HG03280 (cell line): Measurements from ENCODE around the gene RASSF1.

ENCODE experiments used
- ATAC-seq: cut with Tn5 transposase; IDR thresholded peaks from one replicate; pipeline ENCODE4 v1.9.1; 2021; ENCODE audit warnings: mild to moderate bottlenecking, moderate library complexity; ENCODE audit not compliant: unreplicated experiment

Gene RASSF1

DNA sequence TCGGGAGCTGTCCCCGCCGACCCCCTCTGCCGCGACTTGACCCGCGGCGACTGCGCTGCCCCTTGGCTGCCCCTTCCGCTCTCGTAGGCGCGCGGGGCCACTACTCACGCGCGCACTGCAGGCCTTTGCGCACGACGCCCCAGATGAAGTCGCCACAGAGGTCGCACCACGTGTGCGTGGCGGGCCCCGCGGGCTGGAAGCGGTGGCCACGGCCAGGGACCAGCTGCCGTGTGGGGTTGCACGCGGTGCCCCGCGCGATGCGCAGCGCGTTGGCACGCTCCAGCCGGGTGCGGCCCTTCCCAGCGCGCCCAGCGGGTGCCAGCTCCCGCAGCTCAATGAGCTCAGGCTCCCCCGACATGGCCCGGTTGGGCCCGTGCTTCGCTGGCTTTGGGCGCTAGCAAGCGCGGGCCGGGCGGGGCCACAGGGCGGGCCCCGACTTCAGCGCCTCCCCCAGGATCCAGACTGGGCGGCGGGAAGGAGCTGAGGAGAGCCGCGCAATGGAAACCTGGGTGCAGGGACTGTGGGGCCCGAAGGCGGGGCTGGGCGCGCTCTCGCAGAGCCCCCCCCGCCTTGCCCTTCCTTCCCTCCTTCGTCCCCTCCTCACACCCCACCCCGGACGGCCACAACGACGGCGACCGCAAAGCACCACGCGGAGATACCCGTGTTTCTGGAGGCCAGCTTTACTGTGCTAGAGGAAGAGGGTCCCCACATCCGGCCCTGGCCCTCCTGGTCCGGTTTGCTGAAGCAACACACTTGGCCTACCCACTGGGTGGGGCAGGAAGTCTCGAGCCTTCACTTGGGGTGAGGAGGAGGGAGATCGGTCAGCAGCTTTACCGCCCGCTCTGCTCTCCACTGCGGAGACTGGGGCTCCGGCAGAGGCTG, at the start of gene RASSF1:
TSS of gene RASSF1 (minus strand) at position 389 of the 882 bp plus-strand sequence. CDS start at position 358, 31 bp downstream.
- ATAC-seq: no peak

- no peak for ATAC-seq
Observed at GRCh38 chr3:50389414-50389767, 48.8 kb upstream of the RASSF1 start.

- ATAC-seq: no peak
Observed at GRCh38 chr3:50388720-50389413, 48.2 kb upstream of the RASSF1 start.

DNA sequence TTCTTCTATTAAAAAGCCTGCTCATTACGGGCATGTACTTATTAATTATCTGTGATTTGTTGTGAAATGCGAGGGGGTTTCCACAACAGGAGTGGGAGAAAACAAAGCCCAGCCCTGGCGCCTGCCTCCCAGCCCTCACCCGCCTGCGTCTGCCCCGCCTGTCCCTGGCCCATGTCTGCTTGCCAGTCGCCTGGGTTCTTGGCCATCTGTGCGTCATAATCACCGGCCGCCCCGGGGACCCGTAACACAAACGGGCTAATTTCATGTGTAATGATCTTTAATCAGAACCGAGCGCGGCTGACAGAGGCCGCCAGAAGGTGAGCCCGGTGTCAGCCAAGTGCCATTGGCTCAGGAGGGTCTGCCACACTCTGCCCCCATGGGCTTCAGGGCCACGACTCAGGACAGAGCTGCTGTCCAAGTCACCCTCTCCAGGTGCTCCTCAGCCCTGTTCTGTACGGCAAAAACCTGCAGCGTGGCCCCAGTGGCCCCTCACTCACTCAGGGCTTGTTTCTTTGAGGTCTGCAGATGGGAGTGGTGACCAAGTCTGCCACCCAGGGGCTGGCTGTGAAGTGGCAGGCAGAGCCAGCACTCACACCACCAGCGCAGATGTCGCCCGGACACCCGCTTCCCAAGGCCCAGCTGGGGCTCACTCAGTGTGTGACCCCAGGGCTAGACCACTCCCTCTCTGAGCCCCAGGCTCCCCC, 47.5 kb upstream of the RASSF1 start:
- no peak for ATAC-seq

DNA sequence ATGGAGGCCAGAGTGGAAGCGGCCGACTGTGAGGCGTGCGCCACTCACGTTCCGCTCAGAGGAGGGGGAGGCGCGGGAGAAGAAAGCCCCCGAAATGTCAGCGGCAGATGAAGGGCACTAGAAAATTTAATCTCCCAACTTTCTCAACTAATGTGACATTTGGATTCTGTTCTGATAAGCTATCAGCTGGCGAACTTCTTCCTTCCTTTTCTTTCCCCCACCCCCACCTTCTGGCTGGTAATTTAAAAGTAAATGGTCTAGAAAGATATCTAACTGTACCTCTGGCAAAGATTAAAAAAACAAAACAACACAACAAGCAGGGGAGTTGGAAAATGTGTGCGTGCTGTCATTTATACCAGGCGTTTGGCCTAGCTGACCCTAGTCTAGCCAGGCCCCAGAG, 45.1 kb upstream of the RASSF1 start:
- ATAC-seq: no peak

GRCh38 chr3:50383750-50384149, 43.1 kb upstream of the RASSF1 start:
- no peak for ATAC-seq

DNA sequence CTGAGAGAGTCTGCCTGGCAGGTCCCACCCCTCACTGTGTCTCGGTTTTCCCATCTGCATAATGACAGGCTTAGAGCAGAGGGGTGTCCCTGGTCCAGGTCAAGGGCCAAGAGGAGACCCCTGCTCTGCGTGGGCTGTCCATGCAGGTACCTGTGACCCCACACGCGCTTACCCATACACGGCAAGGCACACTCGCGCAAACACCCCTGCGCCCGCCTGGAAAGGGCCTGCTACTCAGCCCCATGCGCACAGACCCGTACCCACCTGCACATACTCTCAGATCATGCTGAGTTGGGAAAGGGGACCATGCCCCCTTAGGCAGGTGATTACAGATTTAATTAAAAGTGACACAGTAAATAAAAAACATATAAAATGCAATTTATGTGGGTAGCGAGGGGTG, 42.1 kb upstream of the RASSF1 start:
- ATAC-seq: no peak

GRCh38 chr3:50381383-50381782, 40.7 kb upstream of the RASSF1 start:
- ATAC-seq: no peak

- no peak for ATAC-seq
Observed at GRCh38 chr3:50380405-50381085, 39.9 kb upstream of the RASSF1 start.

- no peak for ATAC-seq
Observed at GRCh38 chr3:50378757-50379156, 38.1 kb upstream of the RASSF1 start.

- ATAC-seq: no peak
Observed at GRCh38 chr3:50378024-50378423, 37.4 kb upstream of the RASSF1 start.

DNA sequence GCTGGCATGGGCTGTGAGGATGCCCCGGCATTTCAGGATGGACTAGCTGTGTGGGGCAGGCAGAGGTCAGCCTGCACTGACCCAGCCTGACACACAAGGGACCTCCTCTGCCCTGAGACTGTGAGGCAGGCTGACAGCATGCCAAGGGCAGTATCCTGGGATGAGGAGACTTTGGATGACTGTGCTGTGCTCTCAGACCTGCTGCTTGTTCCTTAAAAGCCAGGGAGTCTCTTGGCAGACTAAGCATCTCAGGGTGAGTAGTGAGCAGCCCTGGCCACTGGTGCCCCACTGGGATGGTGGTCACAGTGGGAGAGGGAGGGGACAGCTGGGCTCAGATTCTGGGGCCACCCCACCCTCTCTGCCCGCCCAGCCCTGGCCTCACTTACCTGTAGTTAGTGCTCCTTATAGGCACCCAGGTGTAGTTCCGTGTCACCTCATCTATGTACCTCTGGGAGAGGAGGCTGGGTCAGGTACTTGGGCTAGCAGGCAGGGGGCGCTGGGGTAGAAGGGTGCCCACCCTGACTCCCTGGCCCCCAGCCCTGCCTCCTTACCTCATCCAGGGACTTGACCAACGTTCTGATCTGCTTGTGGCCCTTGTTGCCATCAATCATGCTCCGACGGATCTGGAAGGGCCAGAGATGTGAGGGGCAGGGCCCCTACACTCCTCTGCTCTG, 34.8 kb upstream of the RASSF1 start:
- no peak for ATAC-seq

DNA sequence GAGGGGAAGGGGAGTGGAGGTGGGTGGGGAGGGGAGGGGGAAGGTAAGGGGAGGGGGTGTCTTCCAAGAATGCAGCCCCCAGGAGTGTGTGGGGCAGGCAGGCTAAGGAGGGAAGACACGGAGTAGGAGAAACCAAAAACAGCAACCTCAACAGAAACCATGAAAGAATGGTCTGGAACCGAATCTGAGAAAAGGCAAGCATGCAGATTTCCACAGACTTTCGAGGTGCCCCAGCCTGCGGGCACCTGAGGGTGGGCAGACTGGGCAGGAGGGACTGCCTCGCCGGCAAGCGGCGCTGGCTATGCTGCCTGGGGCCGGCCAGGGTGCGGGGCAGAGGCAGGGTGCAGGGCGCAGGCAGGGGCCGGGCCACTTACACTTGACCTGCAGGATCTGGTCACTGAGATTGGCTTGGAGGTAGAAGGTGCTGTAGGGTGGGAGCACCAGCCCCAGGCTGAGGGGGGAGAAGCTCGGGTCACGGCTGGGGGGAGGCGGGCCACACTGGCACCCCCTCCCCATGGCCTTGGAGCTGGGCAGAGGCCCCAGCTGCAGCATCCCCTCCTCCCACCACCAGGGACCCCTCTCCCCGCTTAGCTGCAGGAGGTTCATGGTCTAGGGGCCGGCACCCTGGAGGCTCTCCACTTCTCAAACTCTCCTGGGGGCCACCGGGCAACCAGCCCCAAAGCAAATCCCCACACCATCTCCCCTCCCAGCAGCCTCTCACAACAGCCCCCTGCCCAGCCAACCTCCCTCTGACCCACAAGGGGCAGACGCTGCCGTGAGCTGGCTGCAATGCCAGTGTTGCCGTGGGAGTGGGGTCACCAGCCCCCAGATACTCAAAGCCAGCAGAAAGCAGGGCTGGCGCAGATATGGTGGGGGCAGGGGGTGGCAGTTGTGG, 34.0 kb upstream of the RASSF1 start:
- ATAC-seq: no peak

DNA sequence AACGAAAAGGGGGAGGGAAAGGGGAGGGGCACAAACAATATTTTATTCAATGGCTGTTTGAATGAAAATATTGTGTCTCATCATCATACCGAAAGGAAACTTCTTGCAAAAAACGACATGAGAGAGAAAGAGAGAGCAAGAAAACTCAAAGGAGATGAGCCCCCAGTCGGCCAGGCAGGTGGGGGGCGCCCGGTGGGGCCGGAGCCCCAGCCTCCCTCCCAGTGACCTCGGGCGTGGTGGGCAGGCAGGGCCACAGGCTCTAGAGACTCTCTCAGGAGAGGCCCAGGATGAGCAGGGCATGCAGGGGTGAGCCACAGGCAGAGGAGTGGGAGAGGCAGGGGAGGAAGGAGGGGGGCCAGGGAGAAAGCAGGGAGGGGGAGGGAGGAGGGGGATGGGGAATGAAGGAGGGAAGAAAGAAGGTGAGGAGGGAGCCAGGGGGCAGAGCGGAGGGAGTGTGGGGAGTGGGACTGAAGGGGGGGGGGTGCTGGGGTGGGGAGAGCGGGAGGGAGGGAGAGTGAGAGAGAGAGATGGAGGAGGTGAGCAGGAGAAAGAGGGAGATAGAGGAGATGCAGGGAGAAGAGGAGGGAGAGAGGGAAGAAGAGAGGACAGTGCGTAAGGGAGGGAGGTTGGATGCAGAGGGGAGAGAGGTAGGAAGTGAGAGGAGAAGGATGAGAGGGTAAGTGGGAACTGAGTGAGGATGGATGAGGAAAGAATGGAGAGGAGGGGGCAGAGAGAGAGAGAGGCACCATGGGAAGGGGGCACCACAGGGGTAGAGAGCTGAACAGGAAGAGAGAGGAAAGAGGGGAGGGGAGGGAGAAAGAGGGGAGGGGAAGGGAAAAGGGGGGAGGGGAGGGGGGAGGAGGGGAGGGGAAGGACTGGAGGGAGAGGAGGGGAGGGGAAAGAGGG, 32.8 kb upstream of the RASSF1 start:
- ATAC-seq: no peak

GRCh38 chr3:50372349-50372748, 31.7 kb upstream of the RASSF1 start:
- no peak for ATAC-seq

- no peak for ATAC-seq
Observed at GRCh38 chr3:50371133-50371685, 30.6 kb upstream of the RASSF1 start.

DNA sequence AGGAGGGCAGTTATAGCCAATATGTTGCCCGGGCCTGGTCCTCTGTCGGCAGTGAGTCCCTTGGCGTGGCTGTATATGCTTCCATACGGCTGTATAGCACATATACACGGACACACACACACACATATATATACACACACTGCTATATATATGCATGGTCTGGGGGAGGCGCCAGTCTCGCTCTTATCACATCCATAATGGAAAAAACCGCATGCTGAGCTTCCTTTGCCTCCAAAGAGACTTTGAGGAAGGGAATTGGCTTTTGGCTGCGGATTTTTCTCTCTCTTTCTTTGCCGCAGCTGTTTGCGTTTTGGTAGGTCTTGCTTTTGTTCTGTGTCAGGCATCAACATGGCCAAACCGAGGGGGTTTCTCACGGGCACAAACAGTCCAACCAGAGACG, 30.0 kb upstream of the RASSF1 start:
- no peak for ATAC-seq

GRCh38 chr3:50369012-50369670, 28.5 kb upstream of the RASSF1 start:
- no peak for ATAC-seq
